GM12878 (cell line): ENCODE results near the gene SPHK2. TPM values are rescaled to one million over a fixed set of nuclear protein-coding genes. Genes with fewer than 3 reads are reported as not detected.

ENCODE experiments used
- ATAC-seq: fragments of 200-7000 bp; cut with Tn5 transposase; 3 replicates; pipeline ENCODE4 v1.9.1; 2020; ENCODE audit warnings: mild to moderate bottlenecking, moderate library complexity
- BruUV-seq: library from RNA; stranded (reverse); fragments of 400-500 nt; replicated peaks from 2 replicates; lab custom pipeline; 2021; lab: Mats Ljungman, UMichigan
- CTCF ChIA-PET: fragments of 300-600 bp; sonication (Branson Sonifier 250); formaldehyde crosslinking; extraction: SDS; loops from one replicate; lab custom pipeline; 2021; ENCODE audit warnings: inconsistent platforms; lab: Yijun Ruan, JAX
- POLR2A ChIA-PET: fragments of 350-600 bp; formaldehyde crosslinking; extraction: SDS; loops from one replicate; lab custom pipeline; 2021; ENCODE audit warnings: inconsistent platforms; lab: Charles Lee
- RAD21 ChIA-PET: fragments of 300-600 bp; sonication (Branson Sonifier 250); formaldehyde crosslinking; loops from one replicate; lab custom pipeline; 2023; ENCODE audit warnings: antibody characterized with exemption; ENCODE audit not compliant: unreplicated experiment; lab: Charles Lee
- SMC1A ChIA-PET: fragments of 300-600 bp; sonication (Branson Sonifier 250); formaldehyde crosslinking; loops from one replicate; lab custom pipeline; 2023; ENCODE audit not compliant: unreplicated experiment, uncharacterized antibody; lab: Charles Lee
- DNase-seq: peaks from one replicate; pipeline ENCODE4 v3.0.0-alpha.2; 2011; ENCODE audit warnings: low read depth, low spot score
- FAIRE-seq: peaks from 3 replicates; lab custom pipeline; 2011; peaks lifted over from hg19 to GRCh38; lab: Jason Lieb, UNC
- H2AFZ ChIP-seq: 2 replicates; pipeline ENCODE4 v1.6.0; 2011; ENCODE audit warnings: low read depth, low read length, control low read depth; ENCODE audit not compliant: control insufficient read depth
- H3K27ac ChIP-seq: 2 replicates; pipeline ENCODE4 v1.5.1; 2011; ENCODE audit warnings: control low read depth; ENCODE audit not compliant: control insufficient read depth, insufficient read depth
- H3K27me3 ChIP-seq, 2 experiments: replicated peaks in 1 of 2; 2 replicates each; pipeline versions ENCODE4 v1.6.0 to v1.6.1; 2011; ENCODE audit warnings: low read length in 1 of 2; ENCODE audit not compliant: control insufficient read depth in 2 of 2, insufficient read depth in 2 of 2
- H3K36me3 ChIP-seq, 2 experiments: 2 replicates each; pipeline ENCODE4 v1.5.1; 2011; ENCODE audit warnings: low read length in 1 of 2; ENCODE audit not compliant: control insufficient read depth in 2 of 2, insufficient read depth in 2 of 2
- H3K4me1 ChIP-seq: 2 replicates; pipeline ENCODE4 v1.6.1; 2011; ENCODE audit warnings: mild to moderate bottlenecking, low read length, moderate library complexity, mixed read lengths; ENCODE audit not compliant: control insufficient read depth, insufficient read depth
- H3K4me2 ChIP-seq: 2 replicates; pipeline ENCODE4 v1.6.0; 2011; ENCODE audit warnings: control low read depth; ENCODE audit not compliant: control insufficient read depth, insufficient read depth
- H3K4me3 ChIP-seq: fragments of 200-600 bp; sonication (generic); 2 replicates; pipeline ENCODE4 v1.5.1; 2016
- H3K79me2 ChIP-seq: 2 replicates; pipeline ENCODE4 v1.6.0; 2011; ENCODE audit warnings: low read length; ENCODE audit not compliant: control insufficient read depth, insufficient read depth
- H3K9ac ChIP-seq: 2 replicates; pipeline ENCODE4 v1.8.0; 2011; ENCODE audit warnings: low read length, control low read depth, mixed read lengths; ENCODE audit not compliant: control insufficient read depth, insufficient read depth
- H3K9me3 ChIP-seq: replicated peaks from 3 replicates; pipeline ENCODE4 v1.5.1; 2011; ENCODE audit warnings: mild to moderate bottlenecking, low read length; ENCODE audit not compliant: control insufficient read depth, insufficient read depth
- H4K20me1 ChIP-seq: 2 replicates; pipeline ENCODE4 v1.6.0; 2011; ENCODE audit not compliant: control insufficient read depth, insufficient read depth
- BACH1 ChIP-seq: fragments of 450-650 bp; IDR thresholded peaks from 2 replicates; pipeline ENCODE4 v1.6.1; 2017; ENCODE audit warnings: mild to moderate bottlenecking, borderline replicate concordance
- BCL3 ChIP-seq: IDR thresholded peaks from 2 replicates; pipeline ENCODE4 v1.6.1; 2011; ENCODE audit warnings: borderline replicate concordance, low read depth, mild to moderate bottlenecking, moderate library complexity, low read length; ENCODE audit not compliant: insufficient read depth, poor library complexity, severe bottlenecking
- BHLHE40 ChIP-seq, 2 experiments: fragments of 450-650 bp in 1 of 2; IDR thresholded peaks; 2 replicates each; pipeline ENCODE4 v1.6.1; 2011 to 2017; ENCODE audit warnings: low read depth in 2 of 2, borderline replicate concordance in 1 of 2, improper control_type of control experiment in 1 of 2, low read length in 1 of 2, mild to moderate bottlenecking in 1 of 2
- CBX3 ChIP-seq: fragments of 200-600 bp; sonication (generic); IDR thresholded peaks from 2 replicates; pipeline ENCODE4 v1.6.1; 2016; ENCODE audit warnings: low read depth, borderline replicate concordance
- CREB1 ChIP-seq: IDR thresholded peaks from 2 replicates; pipeline ENCODE4 v1.6.1; 2012; ENCODE audit warnings: low read depth, mild to moderate bottlenecking, inconsistent platforms
- EGR1 ChIP-seq, 2 experiments: IDR thresholded peaks; 1 replicate in 1 of 2; 2 replicates in 1 of 2; pipeline ENCODE4 v1.6.1; 2011 to 2012; ENCODE audit warnings: low read depth in 2 of 2, low read length in 2 of 2, borderline replicate concordance in 1 of 2, mild to moderate bottlenecking in 1 of 2, moderate library complexity in 1 of 2
- ESRRA ChIP-seq: IDR thresholded peaks from 2 replicates; pipeline ENCODE4 v1.6.1; 2012; ENCODE audit warnings: mild to moderate bottlenecking, low read length, improper control_type of control experiment
- FOXK2 ChIP-seq: fragments of 450-650 bp; IDR thresholded peaks from 2 replicates; pipeline ENCODE4 v1.6.1; 2017; ENCODE audit warnings: mild to moderate bottlenecking, moderate library complexity
- GABPA ChIP-seq: IDR thresholded peaks from 2 replicates; pipeline ENCODE4 v1.6.1; 2014; ENCODE audit warnings: antibody characterized with exemption, low read depth, mild to moderate bottlenecking, inconsistent platforms
- IKZF2 ChIP-seq, 2 experiments: fragments of 450-650 bp; IDR thresholded peaks; 2 replicates each; pipeline ENCODE4 v1.6.1; 2017; ENCODE audit warnings: mild to moderate bottlenecking in 2 of 2, moderate library complexity in 2 of 2
- NR2C2 ChIP-seq: IDR thresholded peaks from 2 replicates; pipeline ENCODE4 v1.6.1; 2011; ENCODE audit warnings: borderline replicate concordance, low read depth; ENCODE audit not compliant: control insufficient read depth, insufficient read length
- PAX5 ChIP-seq: IDR thresholded peaks from 2 replicates; pipeline ENCODE4 v1.6.1; 2011; ENCODE audit warnings: low read depth, low read length, borderline replicate concordance
- RELB ChIP-seq: fragments of 450-650 bp; IDR thresholded peaks from 2 replicates; pipeline ENCODE4 v1.6.1; 2017; ENCODE audit warnings: low read depth, mild to moderate bottlenecking, moderate library complexity
- SIX5 ChIP-seq: IDR thresholded peaks from 2 replicates; pipeline ENCODE4 v1.6.1; 2011; ENCODE audit warnings: mild to moderate bottlenecking, low read depth, low read length, moderate library complexity; ENCODE audit not compliant: severe bottlenecking
- TCF7 ChIP-seq: IDR thresholded peaks from 2 replicates; pipeline ENCODE4 v1.6.1; 2014; ENCODE audit warnings: antibody characterized with exemption, borderline replicate concordance
- YBX1 ChIP-seq: fragments of 450-650 bp; IDR thresholded peaks from 2 replicates; pipeline ENCODE4 v1.6.1; 2016; ENCODE audit warnings: antibody characterized with exemption
- ZBED1 ChIP-seq: IDR thresholded peaks from 2 replicates; pipeline ENCODE4 v1.6.1; 2016; ENCODE audit warnings: borderline replicate concordance
- ZNF622 ChIP-seq: fragments of 450-650 bp; IDR thresholded peaks from 2 replicates; pipeline ENCODE4 v1.6.1; 2017; ENCODE audit warnings: mild to moderate bottlenecking, inconsistent platforms
- WGBS: methylation state at CpG from one replicate; pipeline ENCODE4 v1.1.6; 2016; ENCODE audit warnings: low lambda C conversion rate; ENCODE audit not compliant: insufficient replicate concordance, insufficient coverage; ENCODE audit errors: missing lambda C conversion rate; 5-methylcytosine and 5-hydroxymethylcytosine counted together
- in situ Hi-C: fragments of 300-500 bp; cut with MboI; formaldehyde crosslinking; loops from 9 replicates; pipeline ENCODE4 v1.14.3; 2018; ENCODE audit warnings: mixed read lengths
- intact Hi-C: fragments of 100-400 bp; cut with micrococcal nuclease; formaldehyde crosslinking; loops from one replicate; pipeline ENCODE4 v1.14.2; 2022; ENCODE audit not compliant: unreplicated experiment
- polyA plus RNA-seq, 11 experiments: library from polyadenylated mRNA; depleted of rRNA in 4 of 11; unstranded in 6 of 11; stranded (reverse) in 5 of 11; fragments of >200 nt; fragmentation: Nextera tagmentation in 4 of 11; fragmentation: Illumina TruSeq in 1 of 11; extraction: Ambion mirVana in 4 of 11; extraction: Trizol in 1 of 11; gene quantifications; 1 replicate in 1 of 11; 2 replicates in 10 of 11; pipeline versions ENCODE4 v1.2.1 to v1.2.3, GENCODE V29; 2011 to 2016; ENCODE audit warnings: inconsistent platforms in 2 of 11, missing spikeins in 2 of 11, low read depth in 1 of 11
- total RNA-seq, 4 experiments: library from RNA; depleted of rRNA in 3 of 4; stranded (reverse); fragments of >200 nt in 3 of 4; fragmentation: Illumina TruSeq in 1 of 4; extraction: Trizol in 1 of 4; gene quantifications; 2 replicates each; pipeline versions ENCODE4 v1.2.1 to v1.2.3, GENCODE V29; 2013 to 2021

SPHK2 gene
- total and polyA plus RNA-seq, 10 of the 15 experiments (the other 5 are each of a cell fraction or from before 2014, with no cell fraction given): 0.37 to 40.5 (median 11.2) TPM

GRCh38 chr19:48623556-48624066 is 4.3 kb downstream of the SPHK2 start:
- peaks cover 32% of the 10 kb centered on the region for H3K79me2 ChIP-seq
- no peaks in the 10 kb centered on the region for H3K27me3 ChIP-seq
- peak overlapping the region; percentile 41; the same call in 1 of the 2 replicates for H3K9ac ChIP-seq
- no TSS peak for BruUV-seq
- SMC1A ChIA-PET: interaction anchor here (0.8 to 3.0 kb wide), 3 partner anchors 10 to 22 kb away, joined by 3 to 22 read pairs (median 3); no protein-coding TSS in a partner anchor
- no peak for TF ChIP-seq IKZF2 (IDR thresholded peaks at IDR 0.05)
- TF ChIP-seq GABPA: no peak
- no peak for TF ChIP-seq BACH1
- TF ChIP-seq CREB1: no peak
- no peak for TF ChIP-seq TCF7
- TF ChIP-seq SIX5: no peak
- no peak for TF ChIP-seq BCL3
- TF ChIP-seq YBX1: no peak
- no peak for TF ChIP-seq BHLHE40 (IDR thresholded peaks at IDR 0.05; ENCODE audit: borderline replicate concordance in 1 of 2, low read depth in 2 of 2, low read length in 1 of 2)
- no peak for TF ChIP-seq PAX5
- no peak for TF ChIP-seq ESRRA
- no peak for TF ChIP-seq RELB
- TF ChIP-seq ZNF622: no peak
- TF ChIP-seq ZBED1: no peak
- no peak for TF ChIP-seq FOXK2
- TF ChIP-seq NR2C2: no peak
- TF ChIP-seq CBX3: no peak
- TF ChIP-seq EGR1 (IDR thresholded peaks at IDR 0.05; ENCODE audit: borderline replicate concordance in 1 of 2, low read depth in 2 of 2, low read length in 2 of 2): no peak
- ATAC-seq (no peak), DNase-seq (no peak), FAIRE-seq (no peak)
- no peaks in the 10 kb centered on the region for H3K9me3 ChIP-seq
- RAD21 ChIA-PET: interaction anchor here (0.7 to 1.5 kb wide), 5 partner anchors 10 to 172 kb away, joined by 3 to 10 read pairs (median 3); partner anchors contain the start of gene CA11
- peak overlapping the region; percentile 84 for H3K4me2 ChIP-seq
- in situ Hi-C loops: no loop called here
- CTCF ChIA-PET: interaction anchor here (0.8 to 2.3 kb wide), 3 partner anchors 11 to 39 kb away, joined by 3 to 9 read pairs (median 3); partner anchors contain the start of gene CA11
- peaks cover 19% of the 10 kb centered on the region for H3K4me1 ChIP-seq
- H2AFZ ChIP-seq: peak overlapping the region; percentile 73
- POLR2A ChIA-PET: interaction anchor here (0.6 to 6.6 kb wide), 6 partner anchors 10 to 1202 kb away, joined by 3 to 62 read pairs (median 4); no protein-coding TSS in a partner anchor
- intact Hi-C loops: no loop called here
- H3K36me3 ChIP-seq: peaks cover 2 to 3% of the 10 kb centered on the region in 2 experiments; a peak in 2 of 4 replicates
- 55% methylated on average over 8 of the region's 8 CpGs for WGBS
- H3K4me3 ChIP-seq: peak overlapping the region; percentile 72
- 0 out of 2 replicates have a peak overlapping the region, but pooled peaks have one; percentile 22 for H3K27ac ChIP-seq
- H4K20me1 ChIP-seq: no peaks in the 10 kb centered on the region
